Adrenal gland (tissue), 12 donors: Measurements from ENCODE around the gene MYD88. TPM values are rescaled to one million over a fixed set of nuclear protein-coding genes. Genes with fewer than 3 reads are reported as not detected.

Experiments
- DNase-seq, 7 donors: peaks; one replicate each; pipeline ENCODE4 v3.0.0-alpha.2; 2019 to 2020
- H3K27ac ChIP-seq, 5 donors: fragments of 200-600 bp; sonication (generic) in 4 of 5; 1 replicate in 3 of 5; 2 replicates in 2 of 5; pipeline versions ENCODE4 v1.5.1 to v1.8.0; 2016 to 2020; ENCODE audit warnings: mild to moderate bottlenecking in 1 of 5
- H3K27me3 ChIP-seq: fragments of 200-600 bp; 2 replicates; pipeline ENCODE4 v1.8.0; 2021
- H3K36me3 ChIP-seq, 2 donors: fragments of 200-600 bp; replicated peaks in 1 of 2; 1 replicate in 1 of 2; 2 replicates in 1 of 2; pipeline versions ENCODE4 v1.5.1 to v1.8.0; 2018 to 2022
- H3K4me1 ChIP-seq, 2 donors: fragments of 200-600 bp; replicated peaks in 1 of 2; 1 replicate in 1 of 2; 2 replicates in 1 of 2; pipeline versions ENCODE4 v1.5.1 to v1.8.0; 2018 to 2021
- H3K4me3 ChIP-seq, 4 donors: fragments of 200-600 bp; sonication (generic) in 3 of 4; one replicate each; pipeline ENCODE4 v1.5.1; 2016 to 2018
- H3K9me3 ChIP-seq, 3 donors: fragments of 200-600 bp; sonication (generic) in 1 of 3; replicated peaks in 1 of 3; 1 replicate in 2 of 3; 2 replicates in 1 of 3; pipeline versions ENCODE4 v1.5.1 to v1.8.0; 2016 to 2021
- POLR2A ChIP-seq, 2 donors: fragments of 450-650 bp; IDR thresholded peaks; one replicate each; pipeline ENCODE4 v1.6.1; 2017; ENCODE audit warnings: antibody characterized with exemption in 2 of 2, mild to moderate bottlenecking in 2 of 2, moderate library complexity in 1 of 2
- WGBS, 4 donors: extraction: QIAGEN DNeasy Blood & Tissue Kit in 2 of 4; methylation state at CpG; one replicate each; pipeline versions ENCODE4 v1.1.5 to v1.1.7; 2013 to 2017; 5-methylcytosine and 5-hydroxymethylcytosine counted together
- intact Hi-C, 2 donors: fragments of 100-400 bp; cut with DNase I; formaldehyde crosslinking; loops; one replicate each; pipeline versions ENCODE4 v1.14.1 to v1.15.0; 2022 to 2023
- polyA plus RNA-seq, 3 donors: library from polyadenylated mRNA; stranded (reverse); fragments of 200-250 nt in 2 of 3; fragments of 350-450 nt in 1 of 3; fragmentation: Illumina TruSeq in 1 of 3; extraction: RNeasy Lipid Tissue Mini Kit (QIAGEN cat#74804) in 1 of 3; gene quantifications; one replicate each; pipeline ENCODE4 v1.2.3, GENCODE V29; 2013 to 2014
- total RNA-seq, 9 donors: library from RNA; depleted of rRNA in 4 of 9; stranded (reverse); fragments of >200 nt in 4 of 9; fragments of 120-200 nt in 1 of 9; fragmentation: NEBNext Ultra II Directional in 1 of 9; extraction: Animal tissue kit (Norgen Biotek cat#: 25700) in 1 of 9; gene quantifications; one replicate each; pipeline versions ENCODE4 v1.1.0 to v1.2.4, GENCODE V29; 2013 to 2023
- TF ChIP-seq, protein P1 (sequence below), 6 experiments: fragments of 450-650 bp in 4 of 6; fragments of 200-600 bp in 2 of 6; sonication (generic) in 1 of 6; IDR thresholded peaks; 1 replicate in 5 of 6; 2 replicates in 1 of 6; pipeline versions ENCODE4 v1.5.1 to v1.8.0; 2016 to 2021; ENCODE audit warnings: antibody characterized with exemption in 6 of 6, mild to moderate bottlenecking in 2 of 6, moderate library complexity in 1 of 6
- donor health status: healthy with polysubstance abuse.
- donor health status: Bipolar disorder and iron deficiency.
- donor health status: DM: yes; HTN: yes; CAD: no.
- donor health status: DM: no; HTN: no; CAD: no.
- donor health status: DM: no; HTN: no; CAD: no.
- donor health status: DM: yes; HTN: yes; CAD: no.

Gene MYD88
- total and polyA plus RNA-seq, 12 donors = 3.8 to 46.6 (median 34.7) TPM

DNA sequence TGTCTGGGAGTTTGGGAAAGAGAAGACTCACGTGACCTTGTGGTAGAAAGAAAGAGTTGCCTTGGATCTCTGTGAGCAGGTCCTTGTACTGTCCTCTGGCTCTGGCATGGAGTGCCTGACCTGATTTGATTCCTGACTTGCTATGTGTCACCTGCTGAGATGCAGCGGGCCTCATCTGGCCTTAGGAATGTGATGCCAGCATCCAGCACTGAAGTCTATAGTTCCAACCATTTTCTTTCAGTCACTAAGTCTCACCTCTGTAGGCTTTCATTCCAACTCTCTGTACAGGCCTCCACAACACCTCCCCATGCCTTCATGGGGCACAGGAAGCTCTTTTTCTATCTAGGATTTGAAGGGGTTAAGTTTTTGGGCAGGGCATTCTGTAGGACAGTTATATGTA is 14.8 kb downstream of the MYD88 start:
- Histone ChIP-seq H3K36me3 (no peaks in the 10 kb centered on the region), H3K9me3 (no peaks in the 10 kb centered on the region), H3K4me1 (peaks cover 0 to 4% of the 10 kb centered on the region in 2 donors), H3K4me3 (no peak overlapping the region), H3K27ac (no peak overlapping the region), H3K27me3 (no peaks in the 10 kb centered on the region)
- intact Hi-C loops = no loop called here
- WGBS, 4 donors = 71 to 92% (median 86%) methylated on average over 2 of the region's 2 CpGs
- no peak for TF ChIP-seq POLR2A (IDR thresholded peaks at IDR 0.05)
- TF ChIP-seq, protein P1, sequence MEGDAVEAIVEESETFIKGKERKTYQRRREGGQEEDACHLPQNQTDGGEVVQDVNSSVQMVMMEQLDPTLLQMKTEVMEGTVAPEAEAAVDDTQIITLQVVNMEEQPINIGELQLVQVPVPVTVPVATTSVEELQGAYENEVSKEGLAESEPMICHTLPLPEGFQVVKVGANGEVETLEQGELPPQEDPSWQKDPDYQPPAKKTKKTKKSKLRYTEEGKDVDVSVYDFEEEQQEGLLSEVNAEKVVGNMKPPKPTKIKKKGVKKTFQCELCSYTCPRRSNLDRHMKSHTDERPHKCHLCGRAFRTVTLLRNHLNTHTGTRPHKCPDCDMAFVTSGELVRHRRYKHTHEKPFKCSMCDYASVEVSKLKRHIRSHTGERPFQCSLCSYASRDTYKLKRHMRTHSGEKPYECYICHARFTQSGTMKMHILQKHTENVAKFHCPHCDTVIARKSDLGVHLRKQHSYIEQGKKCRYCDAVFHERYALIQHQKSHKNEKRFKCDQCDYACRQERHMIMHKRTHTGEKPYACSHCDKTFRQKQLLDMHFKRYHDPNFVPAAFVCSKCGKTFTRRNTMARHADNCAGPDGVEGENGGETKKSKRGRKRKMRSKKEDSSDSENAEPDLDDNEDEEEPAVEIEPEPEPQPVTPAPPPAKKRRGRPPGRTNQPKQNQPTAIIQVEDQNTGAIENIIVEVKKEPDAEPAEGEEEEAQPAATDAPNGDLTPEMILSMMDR (IDR thresholded peaks at IDR 0.05) = no peak
- DNase-seq = no peak

DNA sequence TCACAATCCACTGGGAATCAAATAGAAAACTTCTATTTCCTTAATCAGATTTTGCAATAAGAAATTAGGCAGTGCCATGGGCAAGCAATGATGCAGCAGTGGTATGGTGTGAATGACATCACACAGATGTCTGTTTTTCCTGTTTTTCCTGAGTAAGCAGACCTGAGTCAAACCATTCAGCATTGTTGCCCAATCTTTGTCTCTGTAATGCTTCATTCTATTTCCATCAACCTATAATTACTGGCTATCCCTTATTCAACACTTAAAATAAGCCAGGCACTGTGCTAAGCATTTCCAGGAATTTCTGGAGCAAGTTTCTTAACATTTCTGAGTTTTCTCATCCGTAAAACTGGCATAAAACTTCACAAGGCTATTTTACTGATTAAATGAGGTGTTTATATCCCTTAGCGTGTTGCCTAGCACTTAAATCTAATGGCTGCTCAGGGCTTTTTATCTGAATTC is 15.6 kb downstream of the MYD88 start:
- H3K36me3 ChIP-seq = no peaks in the 10 kb centered on the region
- intact Hi-C loops = no loop called here
- WGBS, 4 donors = 76 to 90% (median 84%) methylated on average over 2 of the region's 2 CpGs
- no peak overlapping the region for H3K4me3 ChIP-seq
- peak overlapping the region in 1 of 5 donors; percentile 24 for H3K27ac ChIP-seq
- no peak for TF ChIP-seq POLR2A (IDR thresholded peaks at IDR 0.05)
- TF ChIP-seq, protein P1 (IDR thresholded peaks at IDR 0.05) = no peak
- peak in 1 of 7 donors; percentile 33 for DNase-seq
- H3K9me3 ChIP-seq = no peaks in the 10 kb centered on the region
- H3K27me3 ChIP-seq = no peaks in the 10 kb centered on the region
- peaks cover 0 to 4% of the 10 kb centered on the region in 2 donors for H3K4me1 ChIP-seq

DNA sequence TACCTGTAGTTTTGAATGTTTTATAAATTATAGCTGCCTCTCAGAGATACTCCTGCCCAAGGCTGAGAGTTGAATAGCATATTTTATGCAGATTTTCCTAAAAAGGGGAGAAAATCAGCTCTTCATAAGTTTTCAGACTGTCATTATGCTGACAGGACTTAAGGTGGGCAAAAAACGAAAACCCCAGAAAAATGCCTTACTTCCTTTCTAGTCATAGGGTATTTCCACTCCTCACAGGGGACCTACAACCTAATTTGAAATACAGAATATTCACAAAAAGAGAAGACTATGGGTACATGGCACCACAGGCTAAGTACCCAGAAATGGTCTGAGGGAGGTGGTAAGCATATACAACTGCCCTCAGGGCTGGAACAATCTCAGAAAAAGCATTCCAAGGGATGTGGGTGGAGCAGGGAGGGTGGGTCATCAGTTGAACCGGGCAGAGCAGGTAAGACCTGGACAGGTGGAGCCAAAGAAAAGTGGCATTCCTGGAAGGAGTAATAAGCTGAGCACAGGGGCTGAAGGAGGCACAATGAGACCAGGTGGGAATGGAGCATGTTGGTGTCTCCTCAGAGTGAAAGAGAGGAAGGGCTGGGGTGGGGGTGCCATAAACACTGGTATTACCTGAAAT is 16.3 kb downstream of the MYD88 start:
- no peaks in the 10 kb centered on the region for H3K36me3 ChIP-seq
- H3K27me3 ChIP-seq = no peaks in the 10 kb centered on the region
- TF ChIP-seq, protein P1 (IDR thresholded peaks at IDR 0.05) = no peak
- no peak for TF ChIP-seq POLR2A (IDR thresholded peaks at IDR 0.05)
- no peak for DNase-seq
- intact Hi-C loops = no loop called here
- H3K4me1 ChIP-seq = peaks cover 0 to 4% of the 10 kb centered on the region in 2 donors
- H3K9me3 ChIP-seq = no peaks in the 10 kb centered on the region
- WGBS, 4 donors = 49 to 69% (median 64%) methylated on average over 2 of the region's 2 CpGs
- no peak overlapping the region for H3K27ac ChIP-seq
- H3K4me3 ChIP-seq = no peak overlapping the region

DNA sequence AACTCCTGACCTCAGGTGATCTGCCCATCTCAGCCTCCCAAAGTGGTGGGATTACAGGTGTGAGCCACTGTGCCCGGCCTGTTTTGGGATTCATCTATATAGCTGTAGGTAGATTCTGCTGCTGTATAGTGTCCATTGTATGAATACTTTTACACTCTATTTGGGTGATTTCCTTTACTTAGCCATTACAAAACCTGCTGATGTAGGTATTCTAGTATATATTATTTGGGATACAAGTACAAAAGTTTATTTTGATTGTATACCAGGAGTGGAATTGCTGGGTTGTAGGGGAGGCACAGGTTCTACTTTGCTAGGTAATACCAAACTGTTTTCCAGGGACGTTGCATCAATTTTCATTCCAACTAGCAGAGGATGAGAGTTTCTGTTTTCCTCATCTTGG is 17.4 kb downstream of the MYD88 start:
- H3K27me3 ChIP-seq = no peaks in the 10 kb centered on the region
- H3K4me1 ChIP-seq = peaks cover 0 to 4% of the 10 kb centered on the region in 2 donors
- no peaks in the 10 kb centered on the region for H3K9me3 ChIP-seq
- intact Hi-C loops = no loop called here
- no peak overlapping the region for H3K4me3 ChIP-seq
- no peaks in the 10 kb centered on the region for H3K36me3 ChIP-seq
- H3K27ac ChIP-seq = no peak overlapping the region
- DNase-seq = no peak
- TF ChIP-seq POLR2A (IDR thresholded peaks at IDR 0.05) = no peak
- TF ChIP-seq, protein P1 (IDR thresholded peaks at IDR 0.05) = no peak
- WGBS, 4 donors = 86 to 90% (median 88%) methylated on average over 2 of the region's 2 CpGs
